AG04449 (cell line): ENCODE measurements around the gene UBE2M.

Source experiments
- CTCF ChIA-PET: fragments of 350-600 bp; formaldehyde crosslinking; extraction: SDS; loops from one replicate; lab custom pipeline; 2021; ENCODE audit warnings: antibody characterized with exemption; lab: Yijun Ruan, JAX
- POLR2A ChIA-PET: fragments of 400-600, 350-600 bp; formaldehyde crosslinking; extraction: SDS; loops from one replicate; lab custom pipeline; 2020; ENCODE audit warnings: antibody characterized with exemption, inconsistent platforms; lab: Yijun Ruan, JAX
- DNase-seq: peaks from one replicate; pipeline ENCODE4 v3.0.0-alpha.2; 2010; ENCODE audit warnings: low read depth, low spot score
- H3K4me3 ChIP-seq: 2 replicates; pipeline ENCODE4 v1.5.1; 2011; ENCODE audit warnings: low read depth, mild to moderate bottlenecking, control low read depth, low read length
- CTCF ChIP-seq: IDR thresholded peaks from one replicate; pipeline ENCODE4 v1.5.1; 2011; ENCODE audit warnings: mild to moderate bottlenecking, moderate library complexity, low read length, control low read depth, inconsistent platforms; ENCODE audit not compliant: insufficient read depth; ENCODE audit errors: missing control alignments

UBE2M gene

GRCh38 chr19:58551577-58552471 is 6.6 kb downstream of the UBE2M start:
- no peak overlapping the region for H3K4me3 ChIP-seq
- ChIA-PET CTCF (interaction anchor here (0.9 to 3.7 kb wide), 2 partner anchors 8 to 32 kb away, joined by 3 to 37 read pairs; partner anchors contain the start of genes TRIM28 and ZBTB45), POLR2A (interaction anchor here (0.6 kb wide), 1 partner anchor 9 kb away, joined by 3 read pairs; no protein-coding TSS in a partner anchor)
- TF ChIP-seq CTCF, result no peak
- no peak for DNase-seq

GRCh38 chr19:58551123-58551497 is 7.3 kb downstream of the UBE2M start:
- DNase-seq, result no peak
- no peak overlapping the region for H3K4me3 ChIP-seq
- CTCF ChIA-PET, result no interaction called here
- POLR2A ChIA-PET, result interaction anchor here (0.6 kb wide), 1 partner anchor 10 kb away, joined by 3 read pairs; no protein-coding TSS in a partner anchor
- TF ChIP-seq CTCF, result no peak

GRCh38 chr19:58550362-58551122 is 7.9 kb downstream of the UBE2M start:
- no peak for DNase-seq
- TF ChIP-seq CTCF, result no peak
- ChIA-PET CTCF (no interaction called here), POLR2A (no interaction called here)
- no peak overlapping the region for H3K4me3 ChIP-seq

- no peak overlapping the region for H3K4me3 ChIP-seq
- DNase-seq, result no peak
- POLR2A ChIA-PET, result no interaction called here
- CTCF ChIA-PET, result no interaction called here
- no peak for TF ChIP-seq CTCF
These were observed 8.6 kb downstream of the UBE2M start for GRCh38 chr19:58549664-58550361.

GRCh38 chr19:58548859-58549663 is 9.3 kb downstream of the UBE2M start:
- TF ChIP-seq CTCF, result no peak
- CTCF ChIA-PET, result no interaction called here
- no peak overlapping the region for H3K4me3 ChIP-seq
- POLR2A ChIA-PET, result no interaction called here
- DNase-seq, result no peak
